ENCODE measurements around the gene FKTN. TPM values are rescaled to one million over a fixed set of nuclear protein-coding genes. Genes with fewer than 3 reads are reported as not detected.

Gene FKTN
- total and polyA plus RNA-seq, 9 of the 15 experiments (the other 6 are each of a cell fraction or from before 2014, with no cell fraction given), result 5.4 to 16.3 (median 10.4) TPM

GRCh38 chr9:105541838-105542237 lies 16.1 kb upstream of the FKTN start:
- no peaks in the 10 kb centered on the region for H4K20me1 ChIP-seq (replicated peaks; ENCODE audit: control insufficient read depth, insufficient read depth, low read length)
- no TSS peak for BruUV-seq (replicated peaks)
- no peaks in the 10 kb centered on the region for H3K27me3 ChIP-seq (ENCODE audit: control insufficient read depth in 2 of 2, insufficient read depth in 2 of 2, low read length in 2 of 2)
- no peak for TF ChIP-seq SREBF1 (IDR thresholded peaks at IDR 0.05; ENCODE audit: borderline replicate concordance, low read depth, low read length)
- H3K4me1 ChIP-seq (replicated peaks in 1 of 2; ENCODE audit: control insufficient read depth in 2 of 2, insufficient read depth in 2 of 2, low read length in 2 of 2), result no peaks in the 10 kb centered on the region
- CTCF ChIA-PET (ENCODE audit: low intra/inter-chr PET ratio), result no interaction called here
- DNase-seq (ENCODE audit: extremely low read depth in 1 of 4, low spot score in 3 of 4), result no peak
- H3K4me2 ChIP-seq (ENCODE audit: insufficient read depth, low read length), result no peak overlapping the region
- intact Hi-C loops (cut with micrococcal nuclease), result no loop called here
- no peak overlapping the region for H3K27ac ChIP-seq (ENCODE audit: extremely low read depth, low read depth, low read length)
- no peaks in the 10 kb centered on the region for H3K9me1 ChIP-seq (ENCODE audit: control insufficient read depth, insufficient read depth, low read length)
- WGBS (ENCODE audit: insufficient coverage, low coverage, missing lambda C conversion rate), result 84% methylated on average over 3 of the region's 3 CpGs
- FAIRE-seq, result no peak
- no peaks in the 10 kb centered on the region for H3K79me2 ChIP-seq (ENCODE audit: control insufficient read depth, insufficient read depth, low read length)
- H3K9ac ChIP-seq (ENCODE audit: insufficient read depth in 1 of 2, low read depth in 2 of 2, low read length in 2 of 2), result no peak overlapping the region
- H3K36me3 ChIP-seq (ENCODE audit: control insufficient read depth, insufficient read depth, low read length), result no peaks in the 10 kb centered on the region
- POLR2A ChIA-PET, result no interaction called here
- no peak overlapping the region for H2AFZ ChIP-seq (ENCODE audit: low read depth, low read length)
- in situ Hi-C loops (cut with MboI), result no loop called here
- H3K4me3 ChIP-seq, result no peak overlapping the region
- H3K9me3 ChIP-seq (replicated peaks; ENCODE audit: control insufficient read depth, insufficient read depth, low read depth, low read length), result no peaks in the 10 kb centered on the region
- ATAC-seq, result no peak

DNA sequence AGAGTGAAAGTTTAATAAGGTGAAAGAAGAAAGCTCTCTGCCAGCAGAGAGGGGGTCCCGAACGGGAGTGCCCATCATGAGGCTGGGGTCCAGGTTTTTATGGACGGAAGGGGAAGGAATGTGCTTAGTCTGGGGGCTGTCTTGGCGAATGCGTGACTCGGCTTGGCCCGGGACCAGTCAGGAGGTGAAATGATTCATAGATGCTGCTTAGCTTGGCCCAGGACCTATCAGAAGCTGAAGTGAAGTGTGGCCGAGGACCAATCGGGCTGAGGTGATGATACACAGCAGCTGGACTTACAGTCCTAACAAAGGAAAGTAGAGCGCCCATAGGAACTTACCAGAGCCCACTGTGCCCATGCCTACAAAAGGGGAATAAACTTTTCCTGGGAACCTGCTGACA lies 3.9 kb upstream of the FKTN start:
- POLR2A ChIA-PET, result interaction anchor here (0.6 kb wide), 1 partner anchor 367 kb away, joined by 3 read pairs; no protein-coding TSS in a partner anchor
- Histone ChIP-seq H3K27ac (ENCODE audit: extremely low read depth, low read depth, low read length) (no peak overlapping the region), H3K9ac (ENCODE audit: insufficient read depth in 1 of 2, low read depth in 2 of 2, low read length in 2 of 2) (no peak overlapping the region), H3K36me3 (ENCODE audit: control insufficient read depth, insufficient read depth, low read length) (no peaks in the 10 kb centered on the region), H3K9me3 (replicated peaks; ENCODE audit: control insufficient read depth, insufficient read depth, low read depth, low read length) (no peaks in the 10 kb centered on the region), H3K4me3 (no peak overlapping the region), H3K9me1 (ENCODE audit: control insufficient read depth, insufficient read depth, low read length) (no peaks in the 10 kb centered on the region), H4K20me1 (replicated peaks; ENCODE audit: control insufficient read depth, insufficient read depth, low read length) (no peaks in the 10 kb centered on the region), H3K27me3 (ENCODE audit: control insufficient read depth in 2 of 2, insufficient read depth in 2 of 2, low read length in 2 of 2) (no peaks in the 10 kb centered on the region), H3K4me1 (replicated peaks in 1 of 2; ENCODE audit: control insufficient read depth in 2 of 2, insufficient read depth in 2 of 2, low read length in 2 of 2) (peaks cover 5% of the 10 kb centered on the region in 2 experiments; a peak in 2 of 5 replicates), H3K4me2 (ENCODE audit: insufficient read depth, low read length) (no peak overlapping the region), H3K79me2 (ENCODE audit: control insufficient read depth, insufficient read depth, low read length) (peaks cover 10% of the 10 kb centered on the region), H2AFZ (ENCODE audit: low read depth, low read length) (no peak overlapping the region)
- ATAC-seq (no peak), DNase-seq (ENCODE audit: extremely low read depth in 1 of 4, low spot score in 3 of 4) (no peak), FAIRE-seq (no peak)
- 35% methylated on average over 10 of the region's 10 CpGs for WGBS (ENCODE audit: insufficient coverage, low coverage, missing lambda C conversion rate)
- CTCF ChIA-PET (ENCODE audit: low intra/inter-chr PET ratio), result no interaction called here
- no TSS peak for BruUV-seq (replicated peaks)
- in situ Hi-C loops (cut with MboI) (no loop called here), intact Hi-C loops (cut with micrococcal nuclease) (no loop called here)
- TF ChIP-seq GATAD2B (IDR thresholded peaks at IDR 0.05; ENCODE audit: borderline replicate concordance) (no peak), ZNF609 (CRISPR knock-in tag; IDR thresholded peaks at IDR 0.05; ENCODE audit: borderline replicate concordance) (no peak), HNRNPK (IDR thresholded peaks at IDR 0.05; ENCODE audit: low read depth, low read length, poor library complexity, severe bottlenecking) (no peak), TCF7 (IDR thresholded peaks at IDR 0.05; ENCODE audit: borderline replicate concordance) (no peak), HDAC2 (IDR thresholded peaks at IDR 0.05) (no peak), HCFC1 (IDR thresholded peaks at IDR 0.05; ENCODE audit: low read depth, low read length) (no peak), SLC30A9 (CRISPR knock-in tag; IDR thresholded peaks at IDR 0.05) (no peak)
- TF ChIP-seq, protein P1, sequence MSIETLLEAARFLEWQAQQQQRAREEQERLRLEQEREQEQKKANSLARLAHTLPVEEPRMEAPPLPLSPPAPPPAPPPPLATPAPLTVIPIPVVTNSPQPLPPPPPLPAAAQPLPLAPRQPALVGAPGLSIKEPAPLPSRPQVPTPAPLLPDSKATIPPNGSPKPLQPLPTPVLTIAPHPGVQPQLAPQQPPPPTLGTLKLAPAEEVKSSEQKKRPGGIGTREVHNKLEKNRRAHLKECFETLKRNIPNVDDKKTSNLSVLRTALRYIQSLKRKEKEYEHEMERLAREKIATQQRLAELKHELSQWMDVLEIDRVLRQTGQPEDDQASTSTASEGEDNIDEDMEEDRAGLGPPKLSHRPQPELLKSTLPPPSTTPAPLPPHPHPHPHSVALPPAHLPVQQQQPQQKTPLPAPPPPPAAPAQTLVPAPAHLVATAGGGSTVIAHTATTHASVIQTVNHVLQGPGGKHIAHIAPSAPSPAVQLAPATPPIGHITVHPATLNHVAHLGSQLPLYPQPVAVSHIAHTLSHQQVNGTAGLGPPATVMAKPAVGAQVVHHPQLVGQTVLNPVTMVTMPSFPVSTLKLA (conservative IDR thresholded peaks at IDR 0.05), result no peak
